ENCODE measurements around the gene ZAR1.

The ZAR1 gene

DNA sequence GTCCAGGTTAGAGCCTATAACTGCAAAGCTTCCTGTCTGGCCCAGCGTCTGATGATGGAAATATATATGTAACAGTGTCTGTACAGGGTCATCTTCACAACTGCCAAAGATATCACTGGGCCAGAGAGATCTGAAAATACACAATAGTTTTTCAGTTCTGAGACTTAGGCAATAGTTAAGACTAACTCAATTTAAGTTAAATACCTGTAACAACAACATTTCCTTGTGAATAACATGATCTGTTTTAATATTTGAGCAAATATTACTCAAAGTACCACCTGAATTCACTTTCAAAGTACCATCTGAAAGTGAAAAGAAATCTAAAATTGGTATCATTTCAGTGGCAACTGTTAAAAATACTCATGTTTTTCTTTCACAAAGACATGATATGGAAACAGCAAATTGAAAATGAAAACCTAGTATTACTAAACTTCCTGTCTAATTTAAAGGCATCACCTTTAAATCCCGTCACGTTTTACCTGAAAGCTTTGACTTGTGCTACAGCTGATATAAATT is 9.6 kb downstream of the ZAR1 start:
- TF ChIP-seq CTCF (IDR thresholded peaks at IDR 0.05): no peak
- no peak for DNase-seq (ENCODE audit: low spot score)
- H3K4me3 ChIP-seq: no peak overlapping the region

GRCh38 chr4:48503233-48504025 is 13.4 kb downstream of the ZAR1 start:
- Histone ChIP-seq H3K27ac (no peak overlapping the region), H3K4me3 (no peak overlapping the region)
- TF ChIP-seq CTCF (IDR thresholded peaks at IDR 0.05): no peak
- DNase-seq (ENCODE audit: low spot score): no peak

More for the DNA sequence above, 9.6 kb downstream of the ZAR1 start:
- H3K27ac ChIP-seq: no peak overlapping the region

DNA sequence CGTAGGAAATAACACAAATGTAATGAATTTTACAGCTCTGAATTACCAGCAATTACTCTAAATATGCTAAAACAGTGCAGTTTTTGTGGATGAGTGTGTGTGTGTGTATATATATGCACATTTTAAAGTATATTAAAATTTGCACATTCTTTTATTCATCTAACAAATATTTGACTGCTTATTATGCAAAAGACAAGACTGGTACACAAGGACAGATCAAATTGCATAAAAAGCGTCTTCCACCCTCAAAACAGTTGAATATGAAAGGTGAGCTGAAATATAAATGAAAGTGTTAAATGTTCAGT is 13.9 kb downstream of the ZAR1 start:
- TF ChIP-seq CTCF (IDR thresholded peaks at IDR 0.05): no peak
- no peak overlapping the region for H3K4me3 ChIP-seq
- DNase-seq (ENCODE audit: low spot score): no peak
- no peak overlapping the region for H3K27ac ChIP-seq

GRCh38 chr4:48504352-48504751 is 14.3 kb downstream of the ZAR1 start:
- no peak for DNase-seq (ENCODE audit: low spot score)
- no peak for TF ChIP-seq CTCF (IDR thresholded peaks at IDR 0.05)
- Histone ChIP-seq H3K27ac (no peak overlapping the region), H3K4me3 (no peak overlapping the region)

DNA sequence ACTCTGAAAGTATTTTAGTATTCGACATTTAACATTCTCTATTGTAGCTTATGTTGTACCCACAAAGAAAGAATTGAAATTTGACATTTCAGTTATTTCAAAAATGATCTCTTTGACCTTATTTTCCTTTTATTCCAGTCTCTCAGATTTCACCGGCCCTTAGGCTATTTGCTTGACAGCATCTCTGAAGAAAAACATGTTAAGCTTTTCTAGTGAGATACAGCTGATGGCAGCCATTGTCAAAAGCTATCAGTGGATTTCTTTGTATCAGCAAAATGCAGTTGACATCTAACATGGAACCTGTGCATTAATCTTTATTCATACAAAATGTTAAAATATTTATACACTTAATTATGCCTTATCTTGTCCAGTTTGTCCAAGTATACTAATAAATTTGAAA is 16.7 kb downstream of the ZAR1 start:
- H3K27ac ChIP-seq: no peak overlapping the region
- DNase-seq (ENCODE audit: low spot score): no peak
- TF ChIP-seq CTCF (IDR thresholded peaks at IDR 0.05): no peak
- H3K4me3 ChIP-seq: no peak overlapping the region

DNA sequence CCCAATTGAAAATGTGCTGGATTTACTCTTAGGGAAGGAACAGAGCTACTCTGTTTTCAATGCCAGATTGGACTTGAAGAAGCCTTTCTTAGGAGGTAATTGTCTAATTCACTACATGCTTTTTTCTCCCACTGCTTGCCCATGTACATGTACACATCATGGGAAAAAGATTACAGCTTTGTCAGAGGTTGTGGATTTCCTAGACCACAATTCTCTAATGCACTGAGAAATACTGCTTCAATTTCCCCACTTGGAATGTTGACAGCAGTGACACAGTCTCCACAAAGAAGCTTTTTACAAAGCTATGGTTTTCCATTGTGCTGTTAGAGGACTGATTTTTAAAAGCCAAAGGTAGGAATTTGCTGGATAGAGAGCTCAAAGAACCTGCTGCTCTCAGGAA is 19.5 kb downstream of the ZAR1 start:
- Histone ChIP-seq H3K27ac (no peak overlapping the region), H3K4me3 (no peak overlapping the region)
- DNase-seq (ENCODE audit: low spot score): no peak
- no peak for TF ChIP-seq CTCF (IDR thresholded peaks at IDR 0.05)

DNA sequence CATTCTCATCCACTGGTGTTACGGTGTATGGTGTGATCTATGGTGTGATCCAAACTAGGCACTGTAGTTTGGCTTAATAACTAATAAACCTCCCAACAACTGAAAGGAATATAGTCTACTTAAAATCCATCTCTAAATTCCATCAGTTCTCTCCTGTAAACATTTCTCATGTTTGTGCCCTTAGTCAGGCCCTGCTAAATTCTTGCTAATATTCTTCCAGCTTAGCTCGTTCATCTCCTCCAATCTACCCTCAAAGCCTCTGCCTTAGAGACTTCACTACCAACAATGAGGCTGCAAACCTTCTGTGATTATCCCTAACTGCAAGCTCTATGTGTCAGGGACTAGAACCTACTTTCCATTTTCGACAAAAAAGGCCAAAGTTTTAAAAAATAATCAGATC is 28.1 kb downstream of the ZAR1 start:
- no peak for TF ChIP-seq CTCF (IDR thresholded peaks at IDR 0.05)
- no peak overlapping the region for H3K4me3 ChIP-seq
- H3K27ac ChIP-seq: no peak overlapping the region
- no peak for DNase-seq (ENCODE audit: low spot score)
